ENCODE measurements around the gene MANEAL.
"Not testable (repeated sequence)": the region's sequence is repeated elsewhere in the genome, so short reads cannot be mapped to it uniquely, and the experiment has no call there.

The MANEAL gene, protein sequence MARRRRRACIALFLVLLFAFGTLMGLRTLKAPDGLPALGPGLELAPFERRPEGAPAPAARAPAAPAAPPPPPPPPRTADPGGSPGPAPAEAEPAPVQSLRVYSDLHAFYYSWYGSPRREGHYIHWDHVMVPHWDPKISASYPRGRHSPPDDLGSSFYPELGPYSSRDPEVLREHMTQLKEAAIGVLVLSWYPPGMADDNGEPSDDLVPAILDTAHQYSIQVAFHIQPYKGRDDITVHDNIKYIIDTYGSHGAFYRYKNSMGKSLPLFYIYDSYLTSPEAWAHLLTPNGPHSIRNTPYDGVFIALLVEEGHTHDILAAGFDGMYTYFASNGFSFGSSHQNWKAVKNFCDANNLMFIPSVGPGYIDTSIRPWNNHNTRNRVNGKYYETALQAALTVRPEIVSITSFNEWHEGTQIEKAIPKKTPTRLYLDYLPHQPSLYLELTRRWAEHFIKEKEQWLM

DNA sequence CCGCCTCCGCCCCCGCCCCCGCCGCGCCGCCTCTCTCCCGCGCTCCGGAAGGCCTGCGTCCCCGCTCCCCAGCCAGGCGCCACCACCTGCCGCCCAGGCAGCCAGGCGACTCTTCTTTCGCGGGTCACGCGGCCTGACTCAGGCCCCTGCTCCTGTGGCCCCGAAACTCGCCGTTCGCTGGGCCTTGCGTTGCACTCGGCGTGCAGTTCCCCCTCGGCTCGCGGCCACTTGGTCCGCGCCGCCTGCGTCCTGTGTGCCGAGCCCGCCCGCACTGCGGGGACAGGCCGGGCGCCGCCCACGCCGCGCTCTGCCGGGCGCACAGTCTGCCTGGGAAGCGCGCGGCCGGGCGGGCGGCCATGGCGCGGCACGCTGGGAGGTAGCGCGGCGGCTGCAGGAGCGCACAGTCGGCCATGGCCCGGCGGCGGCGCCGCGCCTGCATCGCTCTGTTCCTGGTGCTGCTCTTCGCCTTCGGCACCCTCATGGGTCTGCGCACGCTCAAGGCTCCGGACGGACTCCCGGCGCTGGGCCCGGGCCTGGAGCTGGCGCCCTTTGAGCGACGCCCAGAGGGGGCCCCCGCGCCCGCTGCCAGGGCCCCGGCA lies at the start of gene MANEAL:
TSS of gene MANEAL (plus strand) at position 75 of the 599 bp plus-strand sequence. CDS start at position 411, 336 bp downstream.
- DNase-seq = peak; percentile 57

DNA sequence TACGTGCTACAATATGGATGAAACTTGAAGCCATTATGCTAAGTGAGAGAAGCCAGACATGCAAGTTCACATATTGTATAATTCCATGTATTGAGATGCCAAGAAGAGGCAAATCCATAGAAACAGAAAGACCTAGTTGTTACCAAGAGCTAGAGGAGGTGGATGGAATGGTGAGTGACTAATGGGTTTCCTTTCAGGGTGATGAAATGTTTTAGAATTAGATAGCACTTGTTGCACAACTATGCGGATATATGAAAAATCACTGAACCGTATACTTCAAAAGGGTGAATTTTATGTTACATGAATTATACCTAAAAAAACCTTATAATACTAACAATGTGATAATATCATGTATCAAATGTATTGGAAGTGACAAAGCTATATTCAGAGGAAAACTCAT lies 46.8 kb upstream of the MANEAL start:
- DNase-seq = peak; percentile 29

DNA sequence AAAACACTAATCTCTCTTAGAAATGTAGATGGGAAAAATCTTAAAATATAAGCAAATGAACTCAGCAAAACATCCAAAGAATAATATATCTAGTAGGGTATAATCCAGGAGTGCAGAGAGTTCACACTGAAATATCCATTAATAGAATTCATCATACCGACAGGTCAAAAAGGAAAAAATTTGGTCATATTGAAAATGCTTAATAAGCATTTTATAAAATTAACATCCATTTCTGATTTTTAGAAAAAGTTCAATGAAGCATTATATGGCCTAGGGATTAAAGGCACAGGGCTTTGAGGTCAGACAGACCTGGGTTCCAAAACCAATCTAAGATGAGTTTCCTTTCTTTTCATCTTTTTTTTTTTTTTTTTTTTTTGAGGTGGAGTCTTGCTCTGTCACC lies 45.1 kb upstream of the MANEAL start:
- no peak for DNase-seq

DNA sequence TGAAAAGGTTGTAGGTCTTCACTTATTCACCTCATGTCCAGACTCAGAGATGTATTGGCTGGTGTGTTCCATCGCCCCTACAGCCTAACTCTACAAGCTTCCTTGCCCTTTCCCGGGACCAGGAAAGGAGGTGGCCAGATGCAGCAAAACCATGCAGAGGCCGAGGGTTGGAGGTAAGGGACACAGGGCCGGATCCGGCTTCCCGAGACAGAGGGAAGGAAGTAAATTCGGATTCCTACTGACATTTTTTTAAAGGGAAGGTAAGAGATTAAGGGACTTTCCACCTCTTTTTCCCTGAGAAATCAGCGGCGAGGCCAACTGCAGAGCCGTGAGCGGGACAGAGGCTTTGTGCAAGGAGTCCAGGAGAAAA lies 41.4 kb upstream of the MANEAL start:
- no peak for DNase-seq

DNA sequence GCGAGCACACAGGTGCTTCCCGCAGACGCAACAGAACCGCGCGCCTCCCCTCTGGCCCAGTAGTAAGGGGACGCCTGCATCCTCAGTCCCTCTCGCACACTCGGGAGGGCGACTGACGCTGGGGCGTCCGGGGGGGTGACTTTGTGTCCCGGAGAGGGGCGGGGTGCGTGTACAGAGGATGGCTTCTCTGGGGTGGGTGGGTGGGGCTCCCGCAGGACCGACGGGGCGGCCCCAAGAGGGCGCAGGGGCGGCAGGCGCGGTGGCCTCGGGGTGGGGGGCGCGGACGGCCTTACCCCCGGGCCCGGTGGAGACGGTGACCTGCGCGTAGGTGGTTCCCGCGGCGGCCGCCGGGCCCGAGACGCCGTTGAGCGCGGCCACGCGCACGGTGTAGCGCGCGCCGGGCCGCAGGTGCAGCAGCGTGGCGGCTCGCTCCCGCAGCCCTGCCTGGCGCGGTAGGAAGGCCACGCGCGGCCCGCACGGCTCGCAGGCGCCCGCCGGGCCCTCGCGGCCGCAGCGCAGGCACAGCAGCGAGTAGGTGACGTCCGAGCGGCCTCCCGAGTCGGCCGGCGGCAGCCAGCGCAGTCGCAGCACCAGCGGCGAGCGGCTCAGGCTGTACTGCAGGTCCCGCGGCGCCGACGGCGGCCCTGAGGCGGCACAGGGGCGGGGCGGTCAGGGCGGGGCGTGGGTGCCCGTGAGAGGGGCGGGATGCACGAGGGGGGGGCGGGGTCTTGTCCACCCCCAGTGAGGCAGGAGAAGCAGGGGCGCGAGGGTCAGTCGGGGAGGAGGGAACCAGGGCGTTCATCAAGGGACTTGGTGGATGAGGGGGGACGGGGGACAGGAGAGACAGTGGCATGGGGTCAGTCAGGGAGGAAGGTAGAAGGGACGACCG lies 40.8 kb upstream of the MANEAL start:
- no peak for DNase-seq

DNA sequence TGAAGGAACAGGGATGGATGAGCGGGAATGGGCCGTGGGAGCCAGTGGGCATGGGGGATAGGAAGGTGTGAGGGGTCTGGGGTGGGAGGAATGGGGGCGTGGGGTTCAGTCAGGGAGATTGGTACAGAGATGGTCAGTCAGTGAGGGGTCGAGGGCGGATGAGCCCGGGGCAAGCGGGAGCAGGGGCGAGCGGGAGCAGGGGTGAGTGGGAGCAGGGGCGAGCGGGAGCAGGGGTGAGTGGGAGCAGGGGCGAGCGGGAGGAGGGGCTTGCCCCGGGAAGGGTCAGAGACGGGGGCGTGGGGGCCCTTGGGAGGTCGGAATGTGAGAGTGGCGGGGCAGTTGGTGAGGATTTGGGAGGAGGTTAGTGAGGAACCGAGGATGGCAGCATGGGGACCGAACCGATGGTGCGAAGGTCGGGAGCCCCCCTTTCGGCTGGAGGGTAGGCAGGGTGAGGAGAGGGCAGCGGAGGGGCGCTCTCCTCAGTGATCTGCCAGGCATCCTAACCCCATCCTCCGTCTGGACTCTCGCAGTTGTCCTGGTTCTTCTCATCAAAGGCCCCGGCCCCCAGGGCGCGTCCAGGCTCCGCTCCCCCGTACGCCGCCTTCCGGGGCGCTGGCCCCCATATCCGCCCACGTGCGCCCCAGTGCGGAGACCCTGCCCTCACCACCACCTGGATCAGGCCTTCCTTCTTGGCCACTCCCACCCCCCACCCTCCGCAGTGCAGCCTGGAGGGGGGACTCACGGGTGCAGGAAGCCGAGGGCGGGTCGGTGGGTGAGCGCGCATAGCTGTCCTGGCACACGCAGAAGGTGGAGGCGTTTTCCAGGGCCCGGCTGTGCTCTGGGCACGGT lies 40.0 kb upstream of the MANEAL start:
- no peak for DNase-seq

DNA sequence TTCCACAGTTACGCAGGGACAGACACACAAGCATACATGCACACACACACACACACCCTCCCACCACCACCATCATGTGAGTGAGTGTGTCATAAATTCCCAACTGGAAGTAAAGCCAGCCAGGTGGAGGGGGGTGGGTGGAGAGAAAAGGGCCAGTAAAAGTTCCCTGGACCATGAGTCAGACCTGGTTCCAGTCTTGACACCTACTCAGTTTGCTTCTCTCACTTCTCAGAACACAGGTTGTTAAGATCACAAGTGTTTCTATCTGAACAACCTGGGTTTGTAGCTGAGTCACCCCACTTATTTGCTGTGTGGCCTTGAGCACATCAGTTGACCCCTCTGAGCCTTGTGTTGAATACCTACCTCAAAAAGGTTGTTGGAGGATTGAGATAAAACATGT lies 38.4 kb upstream of the MANEAL start:
- DNase-seq = no peak

DNA sequence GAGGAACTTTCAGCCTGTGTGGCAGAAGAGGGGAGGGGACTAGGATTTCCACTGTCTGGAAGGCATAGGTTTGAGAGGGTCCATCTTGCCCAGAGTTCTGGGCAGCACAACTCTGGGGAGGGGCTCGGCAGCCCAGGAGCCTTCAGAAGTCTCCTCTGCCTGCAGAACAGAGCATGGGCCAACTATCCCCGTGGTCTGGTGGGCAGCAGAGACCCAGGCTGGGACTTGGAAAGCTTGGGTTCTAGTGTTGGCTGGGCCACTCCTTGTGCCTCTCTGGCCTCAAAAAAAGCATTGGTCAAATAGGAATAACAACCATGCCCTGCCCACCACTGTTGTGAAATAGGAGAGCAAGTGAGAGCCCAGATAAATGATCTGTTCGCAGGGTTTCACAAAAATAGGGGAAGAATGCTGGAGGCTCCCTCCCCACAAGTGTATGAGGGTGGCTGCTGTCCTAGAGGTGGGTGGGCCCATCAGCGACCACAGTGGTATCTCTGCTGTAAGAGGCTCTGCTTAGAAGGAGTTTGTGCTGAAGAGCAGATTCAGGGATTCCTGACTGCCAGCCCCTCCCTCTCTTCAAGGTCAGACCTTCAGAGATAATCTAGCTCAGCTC lies 37.6 kb upstream of the MANEAL start:
- peak; percentile 57 for DNase-seq

DNA sequence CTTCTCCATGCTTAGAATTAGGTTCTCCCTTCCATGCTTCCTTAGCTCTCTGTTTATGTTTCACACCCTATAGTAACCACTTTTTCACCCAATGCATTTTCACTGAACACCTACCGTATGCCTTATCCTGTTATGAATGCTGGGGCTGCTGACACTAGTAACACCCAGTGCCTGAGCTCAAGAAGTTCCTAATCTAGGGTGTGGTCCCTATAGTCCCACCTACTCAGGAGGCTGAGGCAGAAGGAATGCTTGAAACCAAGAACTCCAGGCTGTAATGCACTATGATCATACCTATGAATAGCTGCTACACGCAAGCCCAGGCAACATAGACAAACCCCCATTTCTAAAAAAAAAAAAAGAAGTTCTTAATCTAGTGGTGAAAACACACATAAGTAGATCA lies 34.2 kb upstream of the MANEAL start:
- no peak for DNase-seq

DNA sequence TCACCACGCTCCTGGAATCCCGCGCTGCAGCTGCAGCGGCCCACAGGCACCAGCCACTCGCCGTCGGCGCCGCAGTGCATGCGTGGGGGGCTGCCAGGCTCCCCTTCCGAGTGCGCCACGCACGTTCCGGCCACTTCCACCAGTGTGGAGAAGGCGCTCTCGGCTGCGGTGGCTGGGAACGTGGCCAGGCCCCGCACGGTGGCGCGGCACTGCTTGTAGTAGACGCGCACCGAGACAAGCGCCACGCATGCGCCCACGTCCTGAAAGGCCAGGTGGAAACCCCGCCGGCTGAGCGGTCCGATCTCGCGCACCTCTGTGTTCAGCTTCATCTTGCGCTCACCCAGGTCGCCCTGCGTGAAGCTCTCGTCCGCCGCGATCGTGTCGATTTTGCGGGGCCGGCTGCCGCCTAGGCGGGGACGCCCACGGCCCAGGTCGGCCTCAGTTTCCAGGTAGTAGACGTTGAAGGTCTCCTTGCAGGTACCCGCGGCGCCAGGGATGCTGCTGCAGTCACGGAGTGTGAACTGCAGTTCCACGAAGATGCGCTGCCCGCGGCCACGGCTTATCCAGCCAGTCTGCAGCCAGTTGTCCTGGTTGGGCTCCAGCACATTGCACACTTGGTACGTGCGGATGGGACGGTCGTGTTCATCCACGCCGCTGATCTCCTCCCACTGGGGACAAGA lies 32.1 kb upstream of the MANEAL start:
- DNase-seq = no peak

DNA sequence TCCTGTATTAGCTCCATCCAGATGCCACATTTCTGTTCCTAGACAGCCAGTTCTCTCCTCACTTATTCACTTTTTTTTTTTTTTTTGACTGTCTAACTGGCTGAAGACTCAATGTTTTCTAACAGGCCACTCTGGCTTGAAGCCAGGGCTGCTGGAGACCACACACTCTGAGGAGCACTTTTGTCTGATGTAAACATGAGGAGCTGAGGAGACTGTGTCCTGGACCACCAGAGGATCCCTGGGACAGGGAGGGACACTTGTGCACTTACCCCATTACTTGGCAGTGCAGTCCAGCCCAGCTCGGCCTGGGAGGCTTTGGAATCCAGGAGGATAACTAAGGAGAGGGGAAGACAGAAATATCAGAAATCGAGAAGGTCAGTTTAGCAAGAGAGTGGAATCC lies 31.1 kb upstream of the MANEAL start:
- DNase-seq = no peak

DNA sequence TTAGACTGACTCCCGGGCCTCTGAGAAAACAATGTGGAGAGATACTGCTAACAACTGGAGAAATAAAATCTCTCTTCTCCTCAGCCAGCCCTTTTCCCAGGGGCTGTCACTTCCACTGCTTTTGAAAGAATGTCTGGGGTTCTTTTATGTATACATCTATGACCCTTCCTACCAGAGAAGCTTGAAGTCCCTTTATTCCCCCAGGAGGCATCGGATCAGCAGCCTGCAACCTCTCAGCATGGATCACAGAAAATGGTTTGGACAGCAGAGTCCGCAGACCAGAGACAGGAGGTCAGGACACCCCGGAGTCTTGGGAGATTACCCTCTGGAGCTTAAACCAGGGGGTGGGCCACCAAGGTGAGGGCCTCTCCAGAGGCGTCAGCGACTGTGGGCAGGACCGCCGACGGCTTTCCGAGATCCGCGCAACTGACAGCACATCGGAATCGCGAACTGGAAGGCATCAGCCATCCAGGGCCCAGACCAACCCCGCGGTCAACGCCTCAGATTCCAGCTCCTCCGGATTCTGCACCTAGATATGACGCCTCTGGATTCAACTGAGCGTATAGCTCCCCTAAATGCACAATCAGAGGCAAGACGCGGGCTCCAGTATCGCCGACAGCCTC lies 29.7 kb upstream of the MANEAL start:
- DNase-seq = no peak

DNA sequence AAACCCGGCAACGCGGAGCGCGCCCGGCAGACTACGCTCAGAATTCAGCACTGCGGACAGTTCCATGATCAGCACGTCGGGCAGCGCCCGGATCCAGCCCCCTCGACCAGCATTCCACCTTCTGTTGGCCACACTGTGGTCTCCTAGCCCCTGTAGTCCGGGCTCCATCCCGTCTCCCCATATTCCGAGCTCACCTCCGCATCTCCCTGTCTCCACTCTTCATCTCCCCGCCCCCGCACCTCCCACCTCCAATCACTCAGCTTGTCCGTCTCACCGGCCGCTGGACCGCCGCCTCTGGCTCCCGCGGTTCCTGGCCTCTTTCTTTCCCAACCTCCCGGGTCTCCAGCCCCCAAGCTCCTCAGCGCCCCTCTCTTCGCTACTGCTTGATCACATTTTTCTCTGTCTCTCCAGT lies 29.2 kb upstream of the MANEAL start:
- DNase-seq = peak; percentile 9

DNA sequence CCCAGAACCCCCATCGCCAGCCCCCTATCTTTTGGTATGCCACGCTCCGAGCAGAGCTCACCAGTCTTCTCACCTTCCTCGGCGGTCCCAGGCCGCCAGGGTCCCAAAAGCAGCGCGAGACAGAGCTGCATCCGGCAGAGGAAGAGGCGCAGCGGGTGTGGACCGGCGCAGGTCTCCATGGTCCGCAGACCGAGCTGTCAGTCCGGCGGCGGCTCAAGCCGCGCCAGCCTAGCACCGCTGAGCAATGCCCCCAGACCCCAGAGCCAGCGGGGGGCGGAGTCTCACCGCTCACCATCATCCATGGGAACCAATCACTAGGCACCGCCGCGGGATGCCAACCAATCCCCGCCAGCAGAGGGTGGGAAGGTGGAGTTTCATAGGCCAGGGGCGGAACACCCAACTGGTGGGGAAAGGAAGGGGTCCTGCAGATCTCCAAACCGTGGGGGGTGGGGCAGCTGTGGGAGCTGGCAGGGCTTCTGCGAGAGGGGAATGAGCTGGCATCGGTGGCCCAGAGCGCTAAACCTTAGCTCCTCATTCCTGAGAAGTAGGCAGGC lies 28.7 kb upstream of the MANEAL start, which contains the start of gene EPHA10:
TSS of gene EPHA10 (minus strand) at position 233 of the 554 bp plus-strand sequence. CDS start at position 179, 54 bp downstream.
- DNase-seq = no peak

DNA sequence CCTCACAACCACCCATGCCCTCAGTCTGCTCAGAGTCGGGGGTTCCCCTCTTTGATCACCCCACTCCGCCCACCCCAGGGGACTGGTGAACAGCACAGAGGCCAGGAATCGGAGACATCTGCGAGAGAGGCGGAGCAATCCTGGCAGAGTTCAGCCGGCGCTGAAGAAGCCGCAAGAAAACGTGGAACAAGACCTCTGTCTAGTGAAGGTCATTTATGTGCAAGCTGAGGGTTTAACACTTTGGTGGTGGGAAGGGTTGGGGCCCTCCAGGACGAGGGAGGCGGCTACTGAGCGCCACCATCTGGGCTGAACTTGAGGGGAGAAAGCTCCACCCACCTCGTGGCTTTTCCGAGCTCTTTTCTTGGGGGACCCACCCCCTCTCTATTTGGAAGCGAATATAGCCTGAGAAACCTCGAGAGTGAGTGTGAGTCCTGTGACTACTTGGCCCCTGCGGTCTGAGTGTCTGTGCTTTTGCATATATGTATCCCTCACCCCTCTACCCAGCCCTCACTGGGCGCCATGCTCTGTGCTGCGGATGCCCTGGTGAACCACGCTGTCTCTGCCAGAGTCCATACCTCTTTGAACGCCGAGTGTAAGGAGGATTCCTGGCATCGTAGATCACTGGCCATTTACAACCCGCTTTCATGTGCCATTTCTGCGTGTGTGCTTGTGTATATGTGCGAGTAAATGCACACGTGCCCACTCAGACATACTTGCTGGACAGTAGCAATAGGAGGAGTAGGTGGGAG lies 27.6 kb upstream of the MANEAL start:
- peak; percentile 23 for DNase-seq

DNA sequence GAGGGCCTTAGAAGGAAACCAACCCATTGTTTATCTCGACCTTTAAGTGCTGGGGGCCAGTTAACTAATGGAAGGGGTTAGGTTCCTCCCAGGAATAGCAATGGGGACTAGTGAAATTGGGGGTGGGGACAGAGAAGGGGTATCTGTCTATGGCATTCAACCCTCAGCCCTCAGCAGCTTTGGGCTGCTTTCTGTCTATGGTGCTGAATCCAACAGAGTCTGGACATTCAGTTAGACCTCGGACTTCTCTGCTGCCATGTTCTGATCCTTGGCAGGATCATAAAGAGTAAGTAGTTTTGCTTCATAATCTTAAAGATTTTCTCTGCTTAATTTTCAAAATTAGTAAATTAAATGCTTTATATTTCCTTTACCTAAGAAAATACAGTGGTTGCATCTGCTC lies 26.2 kb upstream of the MANEAL start:
- no peak for DNase-seq

DNA sequence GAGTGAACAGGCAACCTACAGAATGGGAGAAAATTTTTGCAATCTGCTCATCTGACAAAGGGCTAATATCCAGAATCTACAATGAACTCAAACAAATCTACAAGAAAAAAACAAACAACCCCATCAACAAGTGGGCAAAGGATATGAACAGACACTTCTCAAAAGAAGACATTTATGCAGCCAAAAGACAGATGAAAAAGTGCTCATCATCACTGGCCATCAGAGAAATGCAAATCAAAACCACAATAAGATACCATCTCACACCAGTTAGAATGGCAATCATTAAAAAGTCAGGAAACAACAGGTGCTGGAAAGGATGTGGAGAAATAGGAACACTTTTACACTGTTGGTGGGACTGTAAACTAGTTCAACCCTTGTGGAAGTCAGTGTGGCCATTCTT lies 22.2 kb upstream of the MANEAL start:
- not testable (repeated sequence) for DNase-seq

DNA sequence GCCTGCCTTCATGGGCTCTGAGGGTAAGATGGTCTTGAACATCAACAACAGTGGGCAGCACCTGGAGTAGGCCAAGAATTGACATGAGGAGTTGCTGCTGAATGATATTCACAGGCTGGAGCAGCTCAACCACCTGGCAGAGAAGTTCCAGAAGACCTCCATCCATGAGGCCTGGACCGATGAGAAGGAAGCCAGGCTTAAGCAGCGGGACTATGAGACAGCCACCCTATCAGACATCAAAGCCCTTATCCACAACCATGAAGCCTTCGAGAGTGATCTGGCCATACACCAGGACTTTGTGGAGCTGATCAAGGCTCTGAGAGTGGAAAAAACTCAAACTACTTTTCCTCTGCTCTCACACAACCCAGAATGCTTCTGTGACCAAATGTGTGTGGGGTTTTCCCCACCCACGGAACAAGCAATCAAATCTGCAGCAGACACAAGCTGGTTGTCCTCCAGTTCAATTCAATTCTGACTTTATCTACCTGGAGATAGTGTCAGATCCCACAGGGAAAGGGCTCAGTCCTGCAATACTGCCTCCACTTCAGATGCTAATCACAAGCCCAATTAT lies 16.6 kb upstream of the MANEAL start:
- no peak for DNase-seq

DNA sequence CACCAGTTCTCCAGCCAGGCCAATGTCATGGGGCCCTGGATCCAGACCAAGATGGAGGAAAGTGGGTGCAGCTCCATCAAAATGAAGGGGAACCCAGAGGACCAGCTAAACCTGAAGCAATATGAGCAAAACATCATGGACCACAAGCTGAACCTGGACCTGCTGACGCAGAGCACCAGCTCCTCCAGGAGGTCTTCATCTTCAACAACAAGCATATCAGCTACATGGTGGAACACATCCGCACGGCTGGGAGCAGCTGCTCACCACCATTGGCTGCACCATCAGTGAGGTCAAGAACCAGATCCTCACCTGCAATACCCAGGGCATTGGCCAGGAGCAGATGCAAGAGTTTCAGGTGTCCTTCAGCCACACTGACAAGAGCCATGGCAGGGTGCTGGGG lies 15.0 kb upstream of the MANEAL start:
- no peak for DNase-seq
